Heart left ventricle (tissue), 13 donors: ENCODE data around the gene RAB33A.

Experiments
- POLR2A ChIP-seq, 2 donors: fragments of 450-650 bp; IDR thresholded peaks; one replicate each; pipeline ENCODE4 v1.6.1; 2017; ENCODE audit warnings: antibody characterized with exemption in 2 of 2, mild to moderate bottlenecking in 2 of 2, moderate library complexity in 2 of 2
- TF ChIP-seq, protein P1 (sequence below), 12 donors: fragments of 200-600 bp; sonication (generic) in 4 of 12; IDR thresholded peaks; one replicate each; pipeline versions ENCODE4 v1.5.0 to v1.8.0; 2018 to 2022; ENCODE audit warnings: antibody characterized with exemption in 12 of 12, mild to moderate bottlenecking in 5 of 12
- donor health status: ischemic (EF 13 %, LVEDD 7.1; RV severe dilation, severe dysfunction).
- donor health status: DM: no; HTN: yes; CAD: no.
- donor health status: DM: no; HTN: no; CAD: no.
- donor health status: ischemic (EF 25% LVEDD 6.9; RV normal size, moderate dysfunction).
- donor health status: ischemic (EF 25% LVEDD 5.7; RV mildly dilated, moderate dysfunction).
- donor health status: ischemic (EF 35%, LVEDD 5.7; RV mildly dilated, moderate dysfunction).
- donor health status: nonischemic (EF 11% LVEDD 7.7; RV severe dilation, severe dysfunction).
- donor health status: DM: yes; HTN: yes; CAD: no.
- donor health status: PGD.
- donor health status: ischemic (EF 29% LVEDD 5.4; RV normal size, mild dysfunction).
- donor health status: nonischemic (EF 23%, LVEDD 6.1; RV moderate dilation, normal function).

DNA sequence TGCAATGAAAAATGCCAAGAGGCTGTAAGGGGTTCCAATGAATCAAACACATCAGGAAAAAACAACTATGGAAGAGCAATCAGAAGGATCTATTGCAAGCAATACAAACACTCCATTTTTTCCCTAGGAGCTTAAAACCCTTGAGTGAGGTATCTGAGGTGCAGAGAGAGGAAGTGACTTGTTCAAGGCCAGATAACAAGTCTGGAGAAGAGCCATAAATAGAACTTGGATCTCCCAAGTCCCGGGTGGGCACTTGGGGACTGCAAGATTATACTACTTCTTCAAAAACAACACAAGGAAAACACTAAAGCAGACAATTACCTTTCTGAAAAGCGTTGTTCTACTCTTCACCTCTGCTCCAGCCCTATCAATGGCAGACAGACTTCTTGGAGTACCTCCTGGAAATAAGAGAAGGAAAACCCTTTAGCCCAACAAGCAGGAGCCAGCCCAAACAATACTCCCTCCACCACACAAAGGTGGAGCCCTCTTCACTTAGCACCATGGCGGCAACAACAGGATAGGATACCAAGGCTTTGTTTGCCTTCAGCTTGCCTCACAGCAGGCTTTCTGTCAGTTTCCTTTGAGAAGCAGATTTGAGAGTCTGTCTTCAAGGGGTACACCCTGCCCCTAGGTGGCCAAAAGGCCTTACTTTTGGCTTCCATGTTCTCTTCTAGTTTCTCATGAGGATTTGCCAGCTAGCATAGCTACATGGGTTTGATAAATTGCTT, 32.1 kb upstream of the RAB33A start:
- TF ChIP-seq, protein P1, sequence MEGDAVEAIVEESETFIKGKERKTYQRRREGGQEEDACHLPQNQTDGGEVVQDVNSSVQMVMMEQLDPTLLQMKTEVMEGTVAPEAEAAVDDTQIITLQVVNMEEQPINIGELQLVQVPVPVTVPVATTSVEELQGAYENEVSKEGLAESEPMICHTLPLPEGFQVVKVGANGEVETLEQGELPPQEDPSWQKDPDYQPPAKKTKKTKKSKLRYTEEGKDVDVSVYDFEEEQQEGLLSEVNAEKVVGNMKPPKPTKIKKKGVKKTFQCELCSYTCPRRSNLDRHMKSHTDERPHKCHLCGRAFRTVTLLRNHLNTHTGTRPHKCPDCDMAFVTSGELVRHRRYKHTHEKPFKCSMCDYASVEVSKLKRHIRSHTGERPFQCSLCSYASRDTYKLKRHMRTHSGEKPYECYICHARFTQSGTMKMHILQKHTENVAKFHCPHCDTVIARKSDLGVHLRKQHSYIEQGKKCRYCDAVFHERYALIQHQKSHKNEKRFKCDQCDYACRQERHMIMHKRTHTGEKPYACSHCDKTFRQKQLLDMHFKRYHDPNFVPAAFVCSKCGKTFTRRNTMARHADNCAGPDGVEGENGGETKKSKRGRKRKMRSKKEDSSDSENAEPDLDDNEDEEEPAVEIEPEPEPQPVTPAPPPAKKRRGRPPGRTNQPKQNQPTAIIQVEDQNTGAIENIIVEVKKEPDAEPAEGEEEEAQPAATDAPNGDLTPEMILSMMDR (IDR thresholded peaks at IDR 0.05): no peak
- TF ChIP-seq POLR2A (IDR thresholded peaks at IDR 0.05): no peak
